Lower leg skin (tissue), 3 donors: ENCODE results near the gene IDS.

ENCODE experiments used
- POLR2A ChIP-seq, 2 donors: fragments of 450-650 bp; IDR thresholded peaks; one replicate each; pipeline ENCODE4 v1.6.1; 2016 to 2017; ENCODE audit warnings: antibody characterized with exemption in 2 of 2, mild to moderate bottlenecking in 1 of 2, moderate library complexity in 1 of 2
- TF ChIP-seq, protein P1 (sequence below), 3 donors: fragments of 450-650 bp; IDR thresholded peaks; one replicate each; pipeline ENCODE4 v1.5.1; 2016; ENCODE audit warnings: antibody characterized with exemption in 3 of 3, mild to moderate bottlenecking in 3 of 3, moderate library complexity in 2 of 3

DNA sequence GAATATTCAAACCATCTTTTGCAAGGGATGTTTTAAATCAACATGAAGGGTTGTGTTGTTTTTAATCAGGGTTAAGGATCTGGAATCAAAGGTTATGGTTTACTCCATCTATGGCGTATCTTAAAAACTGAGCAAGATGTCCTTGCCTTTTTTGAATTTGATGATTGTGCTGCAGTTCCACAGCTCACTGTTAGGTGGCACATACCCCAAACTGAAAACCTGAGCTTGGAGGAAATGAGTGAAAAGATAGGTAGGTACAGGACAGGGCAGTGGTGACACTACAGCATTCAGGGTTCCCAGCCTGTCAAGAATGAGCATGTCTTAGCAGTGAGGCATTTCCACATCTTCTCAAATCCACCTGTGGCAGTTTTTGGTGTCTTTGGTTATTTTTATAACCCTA lies 22.6 kb upstream of the IDS start:
- TF ChIP-seq, protein P1, sequence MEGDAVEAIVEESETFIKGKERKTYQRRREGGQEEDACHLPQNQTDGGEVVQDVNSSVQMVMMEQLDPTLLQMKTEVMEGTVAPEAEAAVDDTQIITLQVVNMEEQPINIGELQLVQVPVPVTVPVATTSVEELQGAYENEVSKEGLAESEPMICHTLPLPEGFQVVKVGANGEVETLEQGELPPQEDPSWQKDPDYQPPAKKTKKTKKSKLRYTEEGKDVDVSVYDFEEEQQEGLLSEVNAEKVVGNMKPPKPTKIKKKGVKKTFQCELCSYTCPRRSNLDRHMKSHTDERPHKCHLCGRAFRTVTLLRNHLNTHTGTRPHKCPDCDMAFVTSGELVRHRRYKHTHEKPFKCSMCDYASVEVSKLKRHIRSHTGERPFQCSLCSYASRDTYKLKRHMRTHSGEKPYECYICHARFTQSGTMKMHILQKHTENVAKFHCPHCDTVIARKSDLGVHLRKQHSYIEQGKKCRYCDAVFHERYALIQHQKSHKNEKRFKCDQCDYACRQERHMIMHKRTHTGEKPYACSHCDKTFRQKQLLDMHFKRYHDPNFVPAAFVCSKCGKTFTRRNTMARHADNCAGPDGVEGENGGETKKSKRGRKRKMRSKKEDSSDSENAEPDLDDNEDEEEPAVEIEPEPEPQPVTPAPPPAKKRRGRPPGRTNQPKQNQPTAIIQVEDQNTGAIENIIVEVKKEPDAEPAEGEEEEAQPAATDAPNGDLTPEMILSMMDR (IDR thresholded peaks at IDR 0.05), result no peak
- no peak for TF ChIP-seq POLR2A (IDR thresholded peaks at IDR 0.05)
